ENCODE measurements around the gene NELL2.

DNA sequence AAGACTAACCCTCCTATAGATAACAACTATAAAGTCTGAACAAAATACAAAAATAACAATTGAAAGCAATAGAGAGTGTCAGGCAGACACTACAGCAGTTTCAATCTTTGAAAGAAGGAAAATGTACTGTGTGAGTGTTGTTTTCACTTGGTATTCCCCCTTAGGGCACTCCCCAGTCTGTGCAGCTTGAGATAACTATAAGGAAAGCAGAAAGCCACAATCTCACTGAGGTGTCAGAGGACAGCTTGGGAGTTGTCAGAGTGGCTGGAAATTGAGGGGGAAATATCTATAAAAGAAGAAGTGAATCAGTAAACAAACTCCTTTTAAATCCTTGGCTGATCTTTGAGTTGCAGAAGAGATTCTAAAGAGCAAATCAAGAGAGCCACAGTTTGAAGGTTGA, 364.8 kb downstream of the NELL2 start:
- TF ChIP-seq, protein P1, sequence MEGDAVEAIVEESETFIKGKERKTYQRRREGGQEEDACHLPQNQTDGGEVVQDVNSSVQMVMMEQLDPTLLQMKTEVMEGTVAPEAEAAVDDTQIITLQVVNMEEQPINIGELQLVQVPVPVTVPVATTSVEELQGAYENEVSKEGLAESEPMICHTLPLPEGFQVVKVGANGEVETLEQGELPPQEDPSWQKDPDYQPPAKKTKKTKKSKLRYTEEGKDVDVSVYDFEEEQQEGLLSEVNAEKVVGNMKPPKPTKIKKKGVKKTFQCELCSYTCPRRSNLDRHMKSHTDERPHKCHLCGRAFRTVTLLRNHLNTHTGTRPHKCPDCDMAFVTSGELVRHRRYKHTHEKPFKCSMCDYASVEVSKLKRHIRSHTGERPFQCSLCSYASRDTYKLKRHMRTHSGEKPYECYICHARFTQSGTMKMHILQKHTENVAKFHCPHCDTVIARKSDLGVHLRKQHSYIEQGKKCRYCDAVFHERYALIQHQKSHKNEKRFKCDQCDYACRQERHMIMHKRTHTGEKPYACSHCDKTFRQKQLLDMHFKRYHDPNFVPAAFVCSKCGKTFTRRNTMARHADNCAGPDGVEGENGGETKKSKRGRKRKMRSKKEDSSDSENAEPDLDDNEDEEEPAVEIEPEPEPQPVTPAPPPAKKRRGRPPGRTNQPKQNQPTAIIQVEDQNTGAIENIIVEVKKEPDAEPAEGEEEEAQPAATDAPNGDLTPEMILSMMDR (IDR thresholded peaks at IDR 0.05; ENCODE audit: insufficient read depth, low read depth, low read length), result no peak
- TF ChIP-seq EZH2 (IDR thresholded peaks at IDR 0.05; ENCODE audit: insufficient read depth, low read length), result no peak

Data from astrocyte (in vitro differentiated cells and primary cell).